A549 treated with CpdA at 1 μM for 4 hours (cell line): ENCODE data around the gene TFEB. TPM values are rescaled to one million over a fixed set of nuclear protein-coding genes. Genes with fewer than 3 reads are reported as not detected.

Source experiments
- total RNA-seq: library from RNA; stranded (reverse); fragments of 200-300 nt; extraction: Qiagen RNA extraction; gene quantifications from 5 replicates; pipeline ENCODE4 v1.2.3, GENCODE V29; 2022; ENCODE audit warnings: low read depth

The TFEB gene
- total RNA-seq: 4.6 to 7.3 TPM (median 5.8 TPM) in 5 replicates

GRCh38 chr6:41735427-41736185, at the start of gene TFEB:
Gene TFEB (minus strand): TSS chr6:41735608. CDS start chr6:41691213, 44,395 bp downstream.

GRCh38 chr6:41780551-41781365, 45.4 kb upstream of the TFEB start, which contains the start of gene PRICKLE4:
Gene PRICKLE4 (plus strand): TSS chr6:41780782. CDS start chr6:41783474, 2,692 bp downstream.

GRCh38 chr6:41779788-41780550, 44.6 kb upstream of the TFEB start, which contains the start of gene FRS3:
Gene FRS3 (minus strand): TSS chr6:41779900. CDS start chr6:41776987, 2,913 bp downstream.

GRCh38 chr6:41747256-41748101, 12.1 kb upstream of the TFEB start, which contains the start of gene PGC:
Gene PGC (minus strand): TSS chr6:41747397. CDS start chr6:41747334, 63 bp downstream.

GRCh38 chr6:41638002-41638934, 97.1 kb downstream of the TFEB start, which contains the start of gene MDFI:
Gene MDFI (plus strand): TSS chr6:41638468. CDS start chr6:41638750, 282 bp downstream.

Other genes starting within 250 kb of the TFEB start
- gene FOXP4, start 189.2 kb downstream of the TFEB start, total RNA-seq: 16.9 to 25.7 TPM (median 21.8 TPM) in 5 replicates
- gene MDFI, start 97.1 kb downstream of the TFEB start, total RNA-seq: 0.24 to 1.3 TPM (median 0.80 TPM) in 5 replicates
- gene PGC, start 11.8 kb upstream of the TFEB start, total RNA-seq: not detected in 5 replicates
- 2.0 to 2.9 TPM (median 2.4 TPM) in 5 replicates for gene FRS3, start 44.3 kb upstream of the TFEB start, total RNA-seq
- 0.44 to 1.6 TPM (median 0.71 TPM) in 5 replicates for gene PRICKLE4, start 45.2 kb upstream of the TFEB start, total RNA-seq
- 286 to 319 TPM (median 299 TPM) in 5 replicates for gene TOMM6, start 52.1 kb upstream of the TFEB start, total RNA-seq
- gene USP49, start 159.8 kb upstream of the TFEB start, total RNA-seq: 1.1 to 1.7 TPM (median 1.4 TPM) in 5 replicates
- 13.3 to 16.1 TPM (median 14.9 TPM) in 5 replicates for gene MED20, start 185.5 kb upstream of the TFEB start, total RNA-seq
- 36.5 to 51.2 TPM (median 43.4 TPM) in 5 replicates for gene BYSL, start 185.9 kb upstream of the TFEB start, total RNA-seq
- 121 to 200 TPM (median 182 TPM) in 5 replicates for gene CCND3, start 206.2 kb upstream of the TFEB start, total RNA-seq